GM19452 (cell line): ENCODE results near the gene SETD9.

Experiments used
- ATAC-seq: cut with Tn5 transposase; IDR thresholded peaks from one replicate; pipeline ENCODE4 v1.9.1; 2021; ENCODE audit not compliant: unreplicated experiment

The SETD9 gene

GRCh38 chr5:56909294-56910209 lies at the start of gene SETD9:
Gene SETD9 (plus strand): TSS chr5:56909596. CDS start chr5:56909646, 50 bp downstream.
- ATAC-seq: peak; percentile 85

- no peak for ATAC-seq
Measured at GRCh38 chr5:56861893-56862485, 47.4 kb upstream of the SETD9 start.

GRCh38 chr5:56862909-56863308 lies 46.5 kb upstream of the SETD9 start:
- no peak for ATAC-seq

GRCh38 chr5:56871777-56872176 lies 37.6 kb upstream of the SETD9 start:
- no peak for ATAC-seq

GRCh38 chr5:56873056-56873455 lies 36.3 kb upstream of the SETD9 start:
- ATAC-seq: no peak

- no peak for ATAC-seq
Measured at GRCh38 chr5:56876327-56876726, 33.1 kb upstream of the SETD9 start.

GRCh38 chr5:56881571-56881970 lies 27.8 kb upstream of the SETD9 start:
- ATAC-seq: no peak

GRCh38 chr5:56893251-56893951 lies 16.0 kb upstream of the SETD9 start:
- ATAC-seq: no peak

GRCh38 chr5:56896763-56897162 lies 12.6 kb upstream of the SETD9 start:
- ATAC-seq: no peak

GRCh38 chr5:56898213-56898612 lies 11.2 kb upstream of the SETD9 start:
- ATAC-seq: no peak

GRCh38 chr5:56900395-56900794 lies 9.0 kb upstream of the SETD9 start:
- no peak for ATAC-seq

GRCh38 chr5:56900858-56901578 lies 8.4 kb upstream of the SETD9 start:
- ATAC-seq: no peak

- ATAC-seq: peak; percentile 41
Measured at GRCh38 chr5:56908942-56909293, 478 bp upstream of the SETD9 start.

GRCh38 chr5:56910210-56910965 lies 992 bp downstream of the SETD9 start:
- peak; percentile 32 for ATAC-seq

- no peak for ATAC-seq
Measured at GRCh38 chr5:56913766-56914165, 4.4 kb downstream of the SETD9 start.

- ATAC-seq: no peak
Measured at GRCh38 chr5:56914678-56915077, 5.3 kb downstream of the SETD9 start.

- no peak for ATAC-seq
Measured at GRCh38 chr5:56917534-56917933, 8.1 kb downstream of the SETD9 start.

- ATAC-seq: no peak
Measured at GRCh38 chr5:56918054-56918453, 8.7 kb downstream of the SETD9 start.

GRCh38 chr5:56919942-56920662 lies 10.7 kb downstream of the SETD9 start:
- no peak for ATAC-seq

GRCh38 chr5:56922922-56923321 lies 13.5 kb downstream of the SETD9 start:
- no peak for ATAC-seq
